Measurements from ENCODE around the gene KCNQ1. TPM values are rescaled to one million over a fixed set of nuclear protein-coding genes. Genes with fewer than 3 reads are reported as not detected.

KCNQ1 gene
- total RNA-seq, 3 donors from 2014 or later (not counting 1 experiment from before 2014, with no cell fraction given): 1.9 to 7.8 (median 3.3) TPM

DNA sequence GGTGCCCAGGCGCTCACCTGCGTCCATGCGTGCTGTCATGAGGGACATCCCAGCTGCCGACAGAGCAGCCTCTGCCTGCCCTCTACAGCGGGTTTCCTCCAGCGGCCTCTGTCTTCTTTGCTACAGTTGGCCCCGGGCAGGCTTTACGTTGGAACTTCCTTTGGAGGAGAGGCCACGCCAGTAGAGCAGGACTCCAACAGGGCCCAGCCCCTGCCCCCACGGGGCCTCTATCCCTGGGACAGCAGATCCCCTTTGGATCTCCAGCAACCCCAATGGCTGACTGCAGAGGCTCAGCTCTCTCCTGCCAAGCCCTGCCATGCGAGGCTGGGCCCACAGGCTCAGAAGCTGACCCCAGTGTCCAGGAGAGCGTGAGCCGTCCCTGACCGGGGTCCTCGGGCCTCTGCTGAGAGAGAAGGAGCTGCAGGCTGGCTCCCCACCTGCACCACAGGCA, 12.6 kb upstream of the KCNQ1 start:
- 77% methylated on average over 15 of the region's 15 CpGs for WGBS (ENCODE audit: insufficient coverage)
- no peaks in the 10 kb centered on the region for H3K9me3 ChIP-seq (ENCODE audit: control insufficient read depth, insufficient read depth, low read length)
- Mint-ChIP-seq H3K27ac (no peak overlapping the region), H3K4me1 (peaks cover 0 to 5% of the 10 kb centered on the region in 2 donors), H3K9me3 (no peaks in the 10 kb centered on the region), H3K36me3 (no peaks in the 10 kb centered on the region), H3K27me3 (ENCODE audit: low read depth in 2 of 2) (no peaks in the 10 kb centered on the region), H3K4me3 (no peak overlapping the region)
- H3K4me3 ChIP-seq (ENCODE audit: low read length): no peak overlapping the region
- DNase-seq: no peak
- TF ChIP-seq, protein P1, sequence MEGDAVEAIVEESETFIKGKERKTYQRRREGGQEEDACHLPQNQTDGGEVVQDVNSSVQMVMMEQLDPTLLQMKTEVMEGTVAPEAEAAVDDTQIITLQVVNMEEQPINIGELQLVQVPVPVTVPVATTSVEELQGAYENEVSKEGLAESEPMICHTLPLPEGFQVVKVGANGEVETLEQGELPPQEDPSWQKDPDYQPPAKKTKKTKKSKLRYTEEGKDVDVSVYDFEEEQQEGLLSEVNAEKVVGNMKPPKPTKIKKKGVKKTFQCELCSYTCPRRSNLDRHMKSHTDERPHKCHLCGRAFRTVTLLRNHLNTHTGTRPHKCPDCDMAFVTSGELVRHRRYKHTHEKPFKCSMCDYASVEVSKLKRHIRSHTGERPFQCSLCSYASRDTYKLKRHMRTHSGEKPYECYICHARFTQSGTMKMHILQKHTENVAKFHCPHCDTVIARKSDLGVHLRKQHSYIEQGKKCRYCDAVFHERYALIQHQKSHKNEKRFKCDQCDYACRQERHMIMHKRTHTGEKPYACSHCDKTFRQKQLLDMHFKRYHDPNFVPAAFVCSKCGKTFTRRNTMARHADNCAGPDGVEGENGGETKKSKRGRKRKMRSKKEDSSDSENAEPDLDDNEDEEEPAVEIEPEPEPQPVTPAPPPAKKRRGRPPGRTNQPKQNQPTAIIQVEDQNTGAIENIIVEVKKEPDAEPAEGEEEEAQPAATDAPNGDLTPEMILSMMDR (IDR thresholded peaks at IDR 0.05): no peak
- no peak overlapping the region for H3K27ac ChIP-seq (ENCODE audit: low read length)
- no peaks in the 10 kb centered on the region for H3K36me3 ChIP-seq (ENCODE audit: control insufficient read depth, insufficient read depth, low read length)
- no peak for ATAC-seq
- no peaks in the 10 kb centered on the region for H3K27me3 ChIP-seq (ENCODE audit: control insufficient read depth, insufficient read depth, low read length)
- H3K4me1 ChIP-seq (ENCODE audit: control insufficient read depth, insufficient read depth, low read length): no peaks in the 10 kb centered on the region
- intact Hi-C loops (cut with micrococcal nuclease): loop anchor here (5.0 kb wide), 1 partner anchor 35 kb away; no protein-coding TSS in a partner anchor

DNA sequence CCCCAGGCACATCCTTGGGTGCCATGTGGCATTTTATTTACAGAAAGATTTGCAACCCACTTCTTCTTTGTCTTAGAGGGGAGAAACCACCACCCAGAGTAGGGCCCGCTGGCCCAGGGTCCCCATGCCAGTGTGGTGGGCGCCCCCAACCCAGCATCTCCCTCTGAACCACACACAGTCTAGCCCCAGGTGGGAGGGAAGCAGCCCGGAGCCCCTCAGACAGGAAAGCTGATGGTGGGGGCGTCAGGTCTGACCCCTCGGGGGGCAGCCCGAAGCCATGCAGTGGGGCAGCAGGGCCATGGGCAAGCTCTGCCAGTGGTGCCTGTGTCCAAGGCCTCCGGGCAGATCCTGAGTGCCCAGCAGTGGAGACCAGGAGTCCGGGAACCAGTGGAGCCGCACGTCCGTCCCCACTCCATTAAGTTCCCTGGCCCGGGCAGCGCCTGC, 12.2 kb upstream of the KCNQ1 start:
- no peak overlapping the region for H3K27ac ChIP-seq (ENCODE audit: low read length)
- DNase-seq (no peak), ATAC-seq (no peak)
- no peaks in the 10 kb centered on the region for H3K27me3 Mint-ChIP-seq (ENCODE audit: low read depth in 2 of 2)
- peaks cover 0 to 5% of the 10 kb centered on the region in 2 donors for H3K4me1 Mint-ChIP-seq
- 77% methylated on average over 13 of the region's 13 CpGs for WGBS (ENCODE audit: insufficient coverage)
- H3K9me3 Mint-ChIP-seq: no peaks in the 10 kb centered on the region
- H3K27me3 ChIP-seq (ENCODE audit: control insufficient read depth, insufficient read depth, low read length): no peaks in the 10 kb centered on the region
- H3K36me3 Mint-ChIP-seq: no peaks in the 10 kb centered on the region
- TF ChIP-seq, protein P1 (IDR thresholded peaks at IDR 0.05): no peak
- H3K36me3 ChIP-seq (ENCODE audit: control insufficient read depth, insufficient read depth, low read length): no peaks in the 10 kb centered on the region
- H3K27ac Mint-ChIP-seq: no peak overlapping the region
- intact Hi-C loops (cut with micrococcal nuclease): loop anchor here (5.0 kb wide), 1 partner anchor 35 kb away; no protein-coding TSS in a partner anchor
- H3K4me3 ChIP-seq (ENCODE audit: low read length): no peak overlapping the region
- no peaks in the 10 kb centered on the region for H3K4me1 ChIP-seq (ENCODE audit: control insufficient read depth, insufficient read depth, low read length)
- H3K4me3 Mint-ChIP-seq: no peak overlapping the region
- H3K9me3 ChIP-seq (ENCODE audit: control insufficient read depth, insufficient read depth, low read length): no peaks in the 10 kb centered on the region

DNA sequence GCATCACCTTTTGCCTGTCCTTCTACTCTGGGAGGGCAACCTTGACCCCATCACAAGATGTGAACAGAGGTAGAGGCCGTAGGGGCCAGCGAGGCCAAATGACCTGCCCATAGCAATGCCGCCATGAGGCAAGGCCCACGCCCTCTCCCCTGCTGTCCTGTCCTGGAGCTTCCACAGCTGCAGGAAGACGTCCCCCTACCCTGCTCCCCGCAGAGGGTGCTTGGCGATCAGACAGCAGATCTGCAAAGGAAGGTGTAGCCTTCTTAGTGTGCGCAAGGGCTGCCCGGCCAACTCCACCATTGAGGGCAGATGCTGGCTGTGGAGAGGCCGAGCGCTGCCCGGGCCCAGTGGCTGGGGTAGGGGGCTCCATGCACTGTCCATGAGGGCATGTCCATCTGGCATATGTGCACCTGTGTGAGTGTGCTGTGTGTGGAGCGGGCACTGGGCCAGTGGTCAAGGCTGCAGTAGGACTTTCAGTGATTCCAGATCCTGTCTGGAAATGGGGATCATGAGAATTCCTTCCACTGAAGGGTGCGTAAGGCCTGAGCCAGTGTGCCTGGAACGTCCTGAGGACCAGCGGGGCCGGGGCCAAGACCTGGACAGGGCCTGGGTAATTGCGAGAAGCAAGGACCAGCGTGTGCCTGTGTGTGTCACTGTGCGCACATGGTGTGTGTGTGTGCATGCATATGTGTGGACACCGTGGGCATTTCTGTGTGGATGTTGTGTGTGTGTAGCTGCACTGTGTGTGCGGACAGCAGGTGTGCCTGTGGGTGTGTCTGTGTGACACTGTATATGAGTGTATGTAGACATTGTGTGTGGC, 11.5 kb upstream of the KCNQ1 start:
- intact Hi-C loops (cut with micrococcal nuclease): loop anchor here (5.0 kb wide), 1 partner anchor 34 kb away; no protein-coding TSS in a partner anchor
- Mint-ChIP-seq H3K36me3 (no peaks in the 10 kb centered on the region), H3K27me3 (ENCODE audit: low read depth in 2 of 2) (no peaks in the 10 kb centered on the region), H3K9me3 (no peaks in the 10 kb centered on the region), H3K27ac (no peak overlapping the region), H3K4me3 (no peak overlapping the region), H3K4me1 (peaks cover 0 to 5% of the 10 kb centered on the region in 2 donors)
- no peak overlapping the region for H3K27ac ChIP-seq (ENCODE audit: low read length)
- H3K36me3 ChIP-seq (ENCODE audit: control insufficient read depth, insufficient read depth, low read length): no peaks in the 10 kb centered on the region
- 95% methylated on average over 22 of the region's 22 CpGs for WGBS (ENCODE audit: insufficient coverage)
- H3K27me3 ChIP-seq (ENCODE audit: control insufficient read depth, insufficient read depth, low read length): no peaks in the 10 kb centered on the region
- H3K4me3 ChIP-seq (ENCODE audit: low read length): no peak overlapping the region
- TF ChIP-seq, protein P1 (IDR thresholded peaks at IDR 0.05): no peak
- H3K4me1 ChIP-seq (ENCODE audit: control insufficient read depth, insufficient read depth, low read length): no peaks in the 10 kb centered on the region
- ATAC-seq (no peak), DNase-seq (no peak)
- no peaks in the 10 kb centered on the region for H3K9me3 ChIP-seq (ENCODE audit: control insufficient read depth, insufficient read depth, low read length)
